ENCODE measurements around the gene FGF5.

DNA sequence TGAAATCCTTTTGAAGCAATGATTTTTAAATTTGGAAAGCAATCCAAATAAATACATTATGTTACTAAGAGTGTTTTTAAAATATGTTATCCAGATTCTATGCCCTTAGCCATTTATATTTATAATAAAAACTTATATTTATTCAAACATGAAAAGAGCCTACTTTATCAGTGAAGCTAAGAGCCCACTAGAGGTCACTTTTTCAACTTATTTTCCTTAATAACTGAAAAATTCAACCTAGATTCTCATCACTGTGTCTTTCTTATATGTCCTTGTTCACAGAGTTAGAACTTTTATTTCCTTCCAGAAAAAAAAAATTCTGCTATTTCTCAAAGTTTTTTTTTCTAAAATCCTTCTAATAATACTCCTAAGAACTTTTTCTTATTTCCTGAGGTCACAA lies 45.3 kb upstream of the FGF5 start:
- TF ChIP-seq YY1 (IDR thresholded peaks at IDR 0.05; ENCODE audit: insufficient read depth, insufficient read length): no peak
- TF ChIP-seq ZNF274 (IDR thresholded peaks at IDR 0.05; ENCODE audit: low read depth, low read length): no peak

All from NT2/D1 (cell line).